A549 (cell line): Measurements from ENCODE around the gene ACOT7. TPM values are rescaled to one million over a fixed set of nuclear protein-coding genes. Genes with fewer than 3 reads are reported as not detected.

Source experiments
- ATAC-seq, 2 experiments: fragments of 200-7000 bp in 1 of 2; fragments of >200 bp in 1 of 2; cut with Nextera tagmentation in 1 of 2; cut with Tn5 transposase in 1 of 2; 3 replicates each; pipeline versions ENCODE4 v1.8.0 to v1.9.1; 2018 to 2020; ENCODE audit warnings: mild to moderate bottlenecking in 1 of 2, moderate library complexity in 1 of 2
- CTCF ChIA-PET: fragments of 300-600 bp; sonication (Branson Sonifier 250); formaldehyde crosslinking; extraction: SDS; loops from one replicate; lab custom pipeline; 2021; ENCODE audit warnings: antibody characterized with exemption, inconsistent platforms; lab: Yijun Ruan, JAX
- POLR2A ChIA-PET: fragments of 350-600 bp; formaldehyde crosslinking; extraction: SDS; loops from one replicate; lab custom pipeline; 2021; ENCODE audit warnings: antibody characterized with exemption, inconsistent platforms; lab: Yijun Ruan, JAX
- DNase-seq, 2 experiments: peaks; one replicate each; pipeline versions ENCODE4 v3.0.0 to v3.0.0-alpha.2; 2011 to 2016; ENCODE audit warnings: low read depth in 1 of 2, low spot score in 1 of 2
- FAIRE-seq: peaks from 2 replicates; lab custom pipeline; 2011; peaks lifted over from hg19 to GRCh38; lab: Jason Lieb, UNC
- H3K27ac ChIP-seq, 2 experiments: fragments of >200 bp; sonication (Bioruptor Twin); formaldehyde crosslinking; 3 replicates each; pipeline ENCODE4 v1.5.1; 2016 to 2017
- H3K4me1 ChIP-seq: fragments of >200 bp; sonication (Bioruptor Twin); formaldehyde crosslinking; 3 replicates; pipeline ENCODE4 v1.6.1; 2016
- H3K4me2 ChIP-seq: fragments of >200 bp; sonication (Bioruptor Twin); formaldehyde crosslinking; 3 replicates; pipeline ENCODE4 v1.6.1; 2016
- H3K4me3 ChIP-seq: fragments of >200 bp; sonication (Bioruptor Twin); formaldehyde crosslinking; 3 replicates; pipeline ENCODE4 v1.5.1; 2016
- H3K9me3 ChIP-seq: fragments of >200 bp; sonication (Bioruptor Twin); formaldehyde crosslinking; 3 replicates; pipeline ENCODE4 v1.6.1; 2016
- ATOH8 ChIP-seq: fragments of 250-450 bp; sonication (Bioruptor Pico); IDR thresholded peaks from 2 replicates; pipeline ENCODE4 v1.5.0; 2020; ENCODE audit warnings: low read depth, mild to moderate bottlenecking, moderate library complexity
- BCL3 ChIP-seq: fragments of >200 bp; sonication (Bioruptor Twin); formaldehyde crosslinking; IDR thresholded peaks from 3 replicates; pipeline ENCODE4 v1.6.1; 2016
- CBX8 ChIP-seq: fragments of 200-600 bp; sonication (generic); IDR thresholded peaks from 2 replicates; pipeline ENCODE4 v1.6.1; 2016
- CHD2 ChIP-seq: fragments of 150-350 bp; IDR thresholded peaks from 2 replicates; pipeline ENCODE4 v1.6.1; 2014; ENCODE audit warnings: low read length; ENCODE audit not compliant: partially characterized antibody
- ESRRA ChIP-seq: fragments of 150-350 bp; IDR thresholded peaks from 2 replicates; pipeline ENCODE4 v1.6.1; 2014; ENCODE audit warnings: mild to moderate bottlenecking, low read length, borderline replicate concordance
- FOSB ChIP-seq: fragments of 250-450 bp; sonication (Bioruptor Pico); IDR thresholded peaks from 2 replicates; pipeline ENCODE4 v1.5.0; 2020; ENCODE audit warnings: mild to moderate bottlenecking, moderate library complexity
- FOSL2 ChIP-seq, 2 experiments: fragments of 450-650 bp in 1 of 2; fragments of >200 bp in 1 of 2; sonication (Bioruptor Twin) in 1 of 2; formaldehyde crosslinking; IDR thresholded peaks; 2 replicates each; pipeline versions ENCODE4 v1.5.0 to v1.6.1; 2016 to 2020; ENCODE audit warnings: mild to moderate bottlenecking in 1 of 2, moderate library complexity in 1 of 2
- FOXS1 ChIP-seq: fragments of 250-450 bp; sonication (Bioruptor Pico); IDR thresholded peaks from 2 replicates; pipeline ENCODE4 v1.5.0; 2020; ENCODE audit warnings: mild to moderate bottlenecking, moderate library complexity
- HOXA7 ChIP-seq: fragments of 250-450 bp; sonication (Bioruptor Pico); IDR thresholded peaks from 2 replicates; pipeline ENCODE4 v1.5.0; 2020; ENCODE audit warnings: mild to moderate bottlenecking, moderate library complexity
- HOXB13 ChIP-seq: fragments of 250-450 bp; sonication (Bioruptor Pico); IDR thresholded peaks from 2 replicates; pipeline ENCODE4 v1.5.0; 2020; ENCODE audit warnings: low read depth, mild to moderate bottlenecking, moderate library complexity
- NFE2L2 ChIP-seq: fragments of 150-350 bp; conservative IDR thresholded peaks from 2 replicates; pipeline ENCODE4 v1.6.1; 2014; ENCODE audit warnings: low read length
- NPAS2 ChIP-seq: fragments of 250-450 bp; sonication (Bioruptor Pico); IDR thresholded peaks from 2 replicates; pipeline ENCODE4 v1.8.0; 2022; ENCODE audit warnings: mild to moderate bottlenecking, moderate library complexity, borderline replicate concordance
- POLR2A ChIP-seq: IDR thresholded peaks from 2 replicates; pipeline ENCODE4 v1.6.1; 2012; ENCODE audit warnings: mild to moderate bottlenecking, low read length
- RAD21 ChIP-seq, 2 experiments: fragments of >200 bp in 1 of 2; sonication (Bioruptor Twin) in 1 of 2; formaldehyde crosslinking in 1 of 2; IDR thresholded peaks in 1 of 2; conservative IDR thresholded peaks in 1 of 2; 2 replicates in 1 of 2; 3 replicates in 1 of 2; pipeline ENCODE4 v1.6.1; 2012 to 2018; ENCODE audit warnings: inconsistent platforms in 1 of 2
- RARB ChIP-seq: fragments of 250-450 bp; sonication (Bioruptor Pico); IDR thresholded peaks from 2 replicates; pipeline ENCODE4 v1.8.0; 2021; ENCODE audit warnings: mild to moderate bottlenecking, moderate library complexity
- RCOR1 ChIP-seq: fragments of 150-350 bp; IDR thresholded peaks from 2 replicates; pipeline ENCODE4 v1.6.1; 2014; ENCODE audit warnings: antibody characterized with exemption, low read length, low read depth
- ZNF302 ChIP-seq: fragments of 250-450 bp; sonication (Bioruptor Pico); IDR thresholded peaks from 2 replicates; pipeline ENCODE4 v1.9.0; 2021; ENCODE audit warnings: inconsistent platforms, mild to moderate bottlenecking, moderate library complexity
- ZSCAN20 ChIP-seq: fragments of 250-450 bp; sonication (Bioruptor Pico); IDR thresholded peaks from 2 replicates; pipeline ENCODE4 v1.8.0; 2022; ENCODE audit warnings: mild to moderate bottlenecking, moderate library complexity
- WGBS: methylation state at CpG from one replicate; pipeline ENCODE4 v1.1.6; 2017; ENCODE audit errors: missing lambda C conversion rate; 5-methylcytosine and 5-hydroxymethylcytosine counted together
- polyA plus RNA-seq, 4 experiments: library from polyadenylated mRNA; depleted of rRNA in 3 of 4; stranded (reverse); fragments of >200 nt; fragmentation: RNase III in 1 of 4; extraction: RNeasy Plus Mini Kit Qiagen cat#74134 plus additional on column Dnase treatment in 1 of 4; gene quantifications; 2 replicates in 3 of 4; 3 replicates in 1 of 4; pipeline ENCODE4 v1.2.3, GENCODE V29; 2011 to 2017
- TF ChIP-seq, protein P1 (sequence below): IDR thresholded peaks from 2 replicates; pipeline ENCODE4 v1.6.1; 2012; ENCODE audit warnings: low read depth, borderline replicate concordance
- TF ChIP-seq, protein P2 (sequence below): fragments of 450-650 bp; IDR thresholded peaks from 2 replicates; pipeline ENCODE4 v1.6.1; 2014; ENCODE audit warnings: antibody characterized with exemption

ACOT7 gene
- polyA plus RNA-seq, 2 of the 4 experiments (the other 2 are of a cell fraction), result 48.0 to 49.6 TPM

- Histone ChIP-seq H3K9me3 (no peaks in the 10 kb centered on the region), H3K4me2 (no peak overlapping the region), H3K4me3 (no peak overlapping the region), H3K27ac (no peak overlapping the region), H3K4me1 (no peaks in the 10 kb centered on the region)
- FAIRE-seq, result no peak
- CTCF ChIA-PET, result interaction anchor here (0.6 to 1.7 kb wide), 2 partner anchors 12 to 41 kb away, joined by 4 to 6 read pairs; no protein-coding TSS in a partner anchor
- 100% methylated on average over 2 of the region's 14 CpGs for WGBS
- no peak for ATAC-seq
- POLR2A ChIA-PET, result no interaction called here
- DNase-seq, result no peak
- no peak for TF ChIP-seq BCL3
- TF ChIP-seq ESRRA, result no peak
These were observed 105.5 kb downstream of the ACOT7 start for GRCh38 chr1:6288026-6288425.

DNA sequence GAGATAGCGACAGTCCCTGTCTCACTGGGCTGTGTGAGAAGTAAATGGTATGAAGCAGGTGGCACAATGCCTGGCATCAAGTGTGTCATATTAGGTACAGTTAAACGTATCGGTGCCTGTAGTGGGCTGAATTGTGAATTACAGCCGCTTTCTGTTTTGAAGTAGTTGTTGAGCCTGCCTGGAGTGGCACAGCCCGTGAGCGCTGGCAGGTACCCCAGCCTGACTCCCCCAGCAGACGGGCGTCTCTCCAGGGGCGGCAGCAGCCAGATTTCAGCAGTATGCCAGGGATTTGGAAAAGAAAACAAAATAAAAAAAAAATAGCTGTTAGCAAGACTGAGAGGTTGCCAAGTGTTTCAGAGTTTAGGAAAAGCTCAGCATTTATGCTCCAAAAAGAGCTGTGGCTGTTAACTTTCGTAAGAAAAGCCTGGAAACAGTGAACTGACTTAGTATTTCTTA, 106.1 kb downstream of the ACOT7 start:
- H3K4me2 ChIP-seq, result no peak overlapping the region
- ATAC-seq (no peak), FAIRE-seq (no peak), DNase-seq (no peak)
- no peaks in the 10 kb centered on the region for H3K4me1 ChIP-seq
- no peak overlapping the region for H3K27ac ChIP-seq
- WGBS, result 96% methylated on average over 10 of the region's 10 CpGs
- no peak overlapping the region for H3K4me3 ChIP-seq
- H3K9me3 ChIP-seq, result no peaks in the 10 kb centered on the region
- ChIA-PET POLR2A (no interaction called here), CTCF (interaction anchor here (0.6 to 1.7 kb wide), 2 partner anchors 12 to 41 kb away, joined by 4 to 6 read pairs; no protein-coding TSS in a partner anchor)
- TF ChIP-seq FOSB (CRISPR knock-in tag), result no peak
- TF ChIP-seq FOSL2 (IDR thresholded peaks at IDR 0.05), result no peak
- TF ChIP-seq FOSL2 (CRISPR knock-in tag; IDR thresholded peaks at IDR 0.05), result no peak
- TF ChIP-seq, protein P1, sequence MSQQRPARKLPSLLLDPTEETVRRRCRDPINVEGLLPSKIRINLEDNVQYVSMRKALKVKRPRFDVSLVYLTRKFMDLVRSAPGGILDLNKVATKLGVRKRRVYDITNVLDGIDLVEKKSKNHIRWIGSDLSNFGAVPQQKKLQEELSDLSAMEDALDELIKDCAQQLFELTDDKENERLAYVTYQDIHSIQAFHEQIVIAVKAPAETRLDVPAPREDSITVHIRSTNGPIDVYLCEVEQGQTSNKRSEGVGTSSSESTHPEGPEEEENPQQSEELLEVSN, result no peak
- TF ChIP-seq, protein P2, sequence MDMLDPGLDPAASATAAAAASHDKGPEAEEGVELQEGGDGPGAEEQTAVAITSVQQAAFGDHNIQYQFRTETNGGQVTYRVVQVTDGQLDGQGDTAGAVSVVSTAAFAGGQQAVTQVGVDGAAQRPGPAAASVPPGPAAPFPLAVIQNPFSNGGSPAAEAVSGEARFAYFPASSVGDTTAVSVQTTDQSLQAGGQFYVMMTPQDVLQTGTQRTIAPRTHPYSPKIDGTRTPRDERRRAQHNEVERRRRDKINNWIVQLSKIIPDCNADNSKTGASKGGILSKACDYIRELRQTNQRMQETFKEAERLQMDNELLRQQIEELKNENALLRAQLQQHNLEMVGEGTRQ, result no peak
- no peak for TF ChIP-seq ZSCAN20
- TF ChIP-seq RARB (CRISPR knock-in tag), result no peak
- TF ChIP-seq HOXA7 (CRISPR knock-in tag), result no peak
- TF ChIP-seq FOXS1, result no peak
- TF ChIP-seq CBX8, result no peak
- TF ChIP-seq NPAS2 (CRISPR knock-in tag), result no peak
- TF ChIP-seq RAD21 (conservative IDR thresholded peaks at IDR 0.05 in 1 of 2, IDR thresholded peaks at IDR 0.05 in 1 of 2), result no peak
- TF ChIP-seq HOXB13 (CRISPR knock-in tag), result no peak
- TF ChIP-seq NFE2L2, result no peak
- TF ChIP-seq ESRRA, result no peak
- TF ChIP-seq RCOR1, result no peak
- TF ChIP-seq ATOH8, result no peak
- no peak for TF ChIP-seq CHD2
- TF ChIP-seq POLR2A, result no peak

GRCh38 chr1:6287029-6287428, 106.5 kb downstream of the ACOT7 start:
- POLR2A ChIA-PET, result no interaction called here
- H3K4me3 ChIP-seq, result no peak overlapping the region
- H3K9me3 ChIP-seq, result no peaks in the 10 kb centered on the region
- no peak overlapping the region for H3K27ac ChIP-seq
- no peak overlapping the region for H3K4me2 ChIP-seq
- no peak for ATAC-seq
- no peaks in the 10 kb centered on the region for H3K4me1 ChIP-seq
- CTCF ChIA-PET, result interaction anchor here (1.7 kb wide), 1 partner anchor 40 kb away, joined by 6 read pairs; no protein-coding TSS in a partner anchor
- DNase-seq, result no peak
- TF ChIP-seq, protein P2, result no peak
- TF ChIP-seq RCOR1, result no peak
- TF ChIP-seq FOXS1, result no peak
- TF ChIP-seq ZNF302, result no peak
- TF ChIP-seq, all 56 proteins: peak for 0
- no peak for FAIRE-seq
- 93% methylated on average over 9 of the region's 13 CpGs for WGBS
